PFSK-1 (cell line): ENCODE measurements around the gene TTLL13.

ENCODE experiments used
- REST ChIP-seq, 2 experiments: IDR thresholded peaks; 2 replicates each; pipeline versions ENCODE4 v1.6.1 to v1.8.0; 2011 to 2012; ENCODE audit warnings: low read depth in 2 of 2, low read length in 2 of 2, control low read depth in 1 of 2, inconsistent platforms in 1 of 2, mild to moderate bottlenecking in 1 of 2, moderate library complexity in 1 of 2; ENCODE audit not compliant: insufficient read depth in 1 of 2
- SIN3A ChIP-seq: IDR thresholded peaks from 2 replicates; pipeline ENCODE4 v1.6.1; 2012; ENCODE audit warnings: mild to moderate bottlenecking, low read length, moderate library complexity, borderline replicate concordance; ENCODE audit not compliant: insufficient read depth

- TF ChIP-seq REST (IDR thresholded peaks at IDR 0.05; ENCODE audit: insufficient read depth in 1 of 2, low read depth in 2 of 2, low read length in 2 of 2), result no peak
- no peak for TF ChIP-seq SIN3A
Measured at GRCh38 chr15:90208356-90208755, 41.0 kb upstream of the TTLL13 start.
